HEK293 (cell line): ENCODE data around the gene KIF3B.

Experiments
- CTCF ChIP-seq: fragments of 450-650 bp; formaldehyde crosslinking; IDR thresholded peaks from 2 replicates; pipeline ENCODE4 v1.5.1; 2016; ENCODE audit warnings: missing biosample characterization, missing genetic modification characterization
- INSM2 ChIP-seq: fragments of 450-650 bp; formaldehyde crosslinking; IDR thresholded peaks from 2 replicates; pipeline ENCODE4 v1.5.1; 2016; ENCODE audit warnings: missing biosample characterization, missing genetic modification characterization
- PRDM4 ChIP-seq: fragments of 450-650 bp; formaldehyde crosslinking; IDR thresholded peaks from 2 replicates; pipeline ENCODE4 v1.5.1; 2017; ENCODE audit warnings: missing biosample characterization, missing genetic modification characterization
- REST ChIP-seq: fragments of 450-650 bp; formaldehyde crosslinking; IDR thresholded peaks from 2 replicates; pipeline ENCODE4 v1.5.1; 2016; ENCODE audit warnings: missing biosample characterization, missing genetic modification characterization
- ZNF2 ChIP-seq: fragments of 450-650 bp; formaldehyde crosslinking; IDR thresholded peaks from 2 replicates; pipeline ENCODE4 v1.5.1; 2016; ENCODE audit warnings: missing biosample characterization, missing genetic modification characterization
- ZNF24 ChIP-seq: fragments of 450-650 bp; formaldehyde crosslinking; IDR thresholded peaks from 2 replicates; pipeline ENCODE4 v1.5.1; 2016; ENCODE audit warnings: missing biosample characterization, missing genetic modification characterization
- ZNF785 ChIP-seq: fragments of 450-650 bp; formaldehyde crosslinking; IDR thresholded peaks from 2 replicates; pipeline ENCODE4 v1.5.1; 2016; ENCODE audit warnings: missing biosample characterization, missing genetic modification characterization
- ZSCAN16 ChIP-seq: fragments of 450-650 bp; formaldehyde crosslinking; IDR thresholded peaks from 2 replicates; pipeline ENCODE4 v1.5.1; 2016; ENCODE audit warnings: missing biosample characterization, missing genetic modification characterization

GRCh38 chr20:32357869-32358631 is 80.6 kb downstream of the KIF3B start, which contains the start of gene ASXL1:
- TF ChIP-seq ZSCAN16 (tag by site-specific recombination) (no peak), PRDM4 (tag by site-specific recombination) (peak; percentile 66), ZNF24 (peak; percentile 28; the same call in 1 of the 2 replicates), ZNF785 (no peak; the same call in 1 of the 2 replicates), CTCF (tag by site-specific recombination) (no peak), ZNF2 (peak; percentile 57; the same call in 1 of the 2 replicates), REST (tag by site-specific recombination) (0 out of 2 replicates have a peak, but pooled peaks have one; percentile 4), INSM2 (tag by site-specific recombination) (peak; percentile 98)
